ENCODE measurements around the gene LIN54.

Gene LIN54

DNA sequence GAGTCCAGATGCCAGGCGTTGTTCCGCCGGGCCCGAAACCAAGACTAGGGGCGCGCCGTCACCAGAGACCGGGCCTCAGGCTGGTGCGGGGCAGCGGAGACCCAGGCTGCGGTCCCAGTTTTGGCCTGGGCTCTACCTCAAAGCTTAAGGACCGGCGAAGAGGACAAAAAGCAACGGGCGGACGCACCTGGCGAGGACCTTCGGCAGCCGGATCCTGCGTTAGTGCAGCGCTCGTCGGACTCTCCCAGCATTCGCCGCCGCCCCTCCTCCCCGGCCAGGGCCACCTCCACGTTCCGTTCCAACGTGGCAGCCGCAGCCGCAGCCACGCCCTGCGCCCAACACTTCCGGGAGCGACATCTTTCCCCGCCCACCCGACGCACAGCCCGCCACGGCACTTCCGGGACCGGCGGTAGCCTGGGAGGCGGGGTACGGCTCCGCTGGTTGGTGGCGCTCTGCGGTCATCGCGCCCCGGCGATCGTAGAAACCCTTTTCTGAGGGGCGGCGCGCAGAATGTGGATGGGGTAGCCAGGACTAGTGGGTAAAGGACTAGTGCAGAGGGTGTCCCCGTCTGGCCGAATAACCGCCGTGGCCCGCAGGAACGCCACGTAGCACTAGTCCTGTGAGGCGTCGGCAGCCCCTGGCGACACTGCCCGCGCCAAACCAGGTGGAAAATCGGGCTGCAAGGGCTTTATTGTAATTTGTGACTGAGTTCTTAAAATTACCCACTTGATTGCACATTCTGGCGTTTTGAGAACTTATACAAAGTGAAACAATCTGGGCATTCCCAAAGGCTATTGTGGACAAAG lies 119.5 kb downstream of the LIN54 start, which contains the start of gene SEC31A:
Gene SEC31A (minus strand): TSS at position 253 of the 806 bp plus-strand sequence. CDS start 9,217 bp downstream, outside the sequence.
- DNase-seq: peak; percentile 96

DNA sequence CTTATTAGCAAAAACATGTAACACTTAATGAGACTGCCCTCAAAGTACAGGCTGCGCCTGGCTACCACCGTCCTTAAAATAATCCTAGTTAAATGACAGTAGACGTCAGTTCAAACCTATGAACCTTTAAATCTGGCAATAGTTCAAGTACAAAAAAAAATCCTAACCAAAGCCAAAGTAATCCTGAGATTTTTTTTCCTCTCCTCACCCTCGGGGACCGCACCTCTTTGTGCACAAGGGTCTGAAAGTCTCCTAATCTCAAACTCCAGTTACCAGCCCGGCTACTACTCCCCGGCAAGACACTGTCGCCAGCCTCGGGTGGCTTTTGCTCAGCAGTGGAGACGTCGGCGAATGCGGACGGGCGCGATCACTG lies 120.1 kb downstream of the LIN54 start:
- DNase-seq: no peak

DNA sequence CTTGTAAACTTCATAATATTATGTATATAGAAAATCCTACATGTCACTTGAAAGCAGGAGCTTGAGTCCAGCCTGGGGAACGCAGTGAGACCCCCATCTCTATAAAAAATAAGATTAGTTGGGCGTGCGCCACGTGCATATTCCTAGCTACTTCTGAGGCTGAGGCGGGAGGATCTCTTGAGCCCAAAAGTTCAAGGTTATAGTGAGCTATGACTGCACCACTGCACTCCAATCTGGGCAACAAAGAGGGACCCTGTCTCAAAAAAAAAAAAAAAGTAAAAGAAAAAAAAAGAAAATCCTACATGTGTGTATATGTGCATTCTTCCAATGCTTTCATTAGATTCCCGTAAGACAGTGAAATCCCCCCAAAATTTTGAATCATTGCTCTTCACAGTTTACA lies 121.3 kb downstream of the LIN54 start:
- DNase-seq: no peak

DNA sequence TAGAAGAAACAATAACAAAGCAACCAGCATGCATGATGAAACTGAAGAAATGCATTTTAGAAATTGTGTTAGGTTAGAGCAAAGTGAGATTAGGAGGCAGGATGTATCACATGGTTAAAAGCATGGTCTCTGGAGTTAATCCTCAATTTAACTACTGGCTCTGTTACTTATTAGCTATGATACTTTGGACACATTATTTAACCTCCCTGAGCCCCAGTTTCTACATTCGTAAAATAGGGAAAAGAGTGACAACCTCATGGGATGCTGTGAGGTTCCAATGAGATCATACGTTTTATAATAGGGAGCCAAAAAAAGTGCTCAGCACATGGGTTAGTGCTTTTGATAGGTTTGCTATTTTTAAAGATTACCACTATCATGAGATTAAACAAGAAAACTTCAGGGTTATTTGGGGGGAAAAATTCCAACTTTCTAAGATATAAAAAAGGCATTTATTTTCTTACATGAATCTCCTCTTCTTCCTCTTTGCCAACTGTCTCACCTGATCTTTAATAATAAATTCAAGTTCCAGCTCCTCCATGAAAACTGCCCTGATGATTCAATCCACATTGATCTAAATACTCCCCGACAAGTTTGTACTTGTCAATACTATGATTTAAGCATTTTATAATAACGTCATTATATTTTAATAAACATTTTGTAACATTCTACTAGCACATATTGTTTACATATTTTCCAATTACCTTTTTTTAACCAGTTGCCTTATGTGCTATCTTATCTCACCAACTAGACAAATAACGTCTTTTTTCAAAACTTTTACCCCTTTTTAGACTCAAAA lies 124.3 kb downstream of the LIN54 start:
- DNase-seq: no peak

DNA sequence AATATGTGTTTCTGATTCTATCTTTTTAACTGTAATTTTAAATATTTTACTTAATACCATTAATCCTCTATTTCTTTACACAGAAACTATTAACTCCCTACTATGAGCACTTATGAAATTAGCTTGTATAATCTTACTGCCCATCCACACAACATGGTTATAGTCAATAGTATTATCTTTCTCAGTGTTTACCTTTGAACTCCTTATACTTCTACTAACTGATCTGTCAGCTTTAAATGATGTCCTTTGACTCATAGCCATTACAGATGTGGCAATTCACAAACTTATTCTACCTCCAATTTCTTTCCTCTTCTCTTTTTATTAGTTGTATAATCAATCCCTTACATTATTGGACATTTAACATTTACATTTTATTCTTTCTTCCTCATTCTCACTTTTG lies 125.2 kb downstream of the LIN54 start:
- no peak for DNase-seq

Data from T-helper 9 cell (primary cell).